ENCODE measurements around the gene YIPF2. TPM values are rescaled to one million over a fixed set of nuclear protein-coding genes. Genes with fewer than 3 reads are reported as not detected.
"Not testable (repeated sequence)": the region's sequence is repeated elsewhere in the genome, so short reads cannot be mapped to it uniquely, and the experiment has no call there.

YIPF2 gene
- total RNA-seq, 1 donor from 2014 or later = 21.7 TPM

DNA sequence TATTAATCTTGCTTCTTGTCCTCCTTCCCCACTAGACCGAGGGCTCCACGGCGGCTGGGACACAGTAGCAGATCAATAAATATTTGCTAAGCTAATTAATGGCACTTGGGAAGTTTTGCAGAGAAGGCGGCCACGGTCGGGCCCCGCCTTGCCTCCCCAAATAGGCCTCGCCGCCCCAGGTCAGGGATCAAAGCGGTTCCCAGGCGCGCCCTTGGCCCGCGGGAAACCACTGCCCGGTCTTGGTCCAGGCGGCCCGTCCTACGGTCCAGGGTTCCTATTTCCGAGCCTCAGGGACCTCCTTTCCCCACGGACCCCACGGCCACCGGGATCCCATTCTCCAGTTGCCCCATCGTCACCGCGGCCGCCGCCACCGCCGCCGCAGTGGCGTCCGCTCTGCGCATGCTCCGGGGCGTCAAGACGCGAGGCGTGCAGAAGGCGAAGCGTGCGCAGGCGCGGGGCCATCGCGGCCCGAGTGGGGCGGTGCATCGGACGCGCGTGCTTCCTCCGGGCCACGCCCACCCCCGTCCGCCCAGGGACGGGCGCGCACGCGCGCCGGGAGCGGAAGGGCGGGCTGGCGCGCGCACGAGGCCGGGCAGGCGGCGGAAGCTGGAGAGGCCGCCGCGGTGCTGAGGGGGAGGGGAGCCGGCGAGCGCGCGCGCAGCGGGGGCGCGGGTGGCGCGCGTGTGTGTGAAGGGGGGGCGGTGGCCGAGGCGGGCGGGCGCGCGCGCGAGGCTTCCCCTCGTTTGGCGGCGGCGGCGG is 32.1 kb upstream of the YIPF2 start, which contains the start of gene SMARCA4:
TSS of gene SMARCA4 (plus strand) at position 717 of the 759 bp plus-strand sequence. CDS start 23,122 bp downstream, outside the sequence.
- Mint-ChIP-seq H3K36me3 (ENCODE audit: low read depth) (peaks cover 15% of the 10 kb centered on the region), H3K27me3 (no peaks in the 10 kb centered on the region), H3K4me3 (peak within 1 kb of the TSS; percentile 92), H3K9me3 (no peaks in the 10 kb centered on the region), H3K27ac (peak within 1 kb of the TSS; percentile 93), H3K4me1 (peaks cover 36% of the 10 kb centered on the region)
- intact Hi-C loops (cut with micrococcal nuclease) = loop anchor here (2.0 to 5.0 kb wide), 4 partner anchors 32 to 547 kb away; partner anchors contain the start of genes CARM1, TIMM29, YIPF2 and ZNF653
- peak; percentile 100 for DNase-seq

DNA sequence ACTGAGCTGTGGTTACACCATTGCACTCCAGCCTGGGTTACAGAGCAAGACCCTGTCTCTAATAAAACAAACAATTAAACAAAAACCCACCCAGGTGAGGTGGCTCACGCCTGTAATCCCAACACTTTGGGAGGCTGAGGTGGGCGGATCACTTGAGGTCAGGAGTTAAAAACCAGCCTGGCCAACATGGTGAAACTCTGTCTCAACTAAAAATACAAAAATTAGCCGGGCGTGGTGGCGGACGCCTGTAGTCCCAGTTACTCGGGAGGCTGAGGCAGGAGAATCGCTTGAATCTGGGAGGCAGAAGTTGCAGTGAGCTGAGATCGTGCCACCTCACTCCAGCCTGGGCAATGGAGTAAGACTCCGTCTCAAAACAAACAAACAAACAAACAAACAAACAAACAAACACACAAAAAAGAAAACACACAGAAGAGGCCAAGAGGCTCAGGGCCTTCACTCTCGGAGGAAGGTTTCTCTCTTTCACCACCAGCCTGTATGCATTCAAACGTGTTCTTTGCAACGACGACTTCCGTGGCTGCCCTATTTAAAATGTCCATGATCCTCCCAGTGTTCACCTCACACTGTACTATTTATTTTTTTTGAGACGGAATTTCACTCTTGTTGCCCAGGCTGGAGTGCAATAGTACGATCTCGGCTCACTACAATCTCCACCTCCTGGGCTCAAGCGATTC is 31.0 kb upstream of the YIPF2 start:
- peaks cover 13% of the 10 kb centered on the region for H3K36me3 Mint-ChIP-seq (ENCODE audit: low read depth)
- intact Hi-C loops (cut with micrococcal nuclease); H3K27me3 Mint-ChIP-seq; H3K9me3 Mint-ChIP-seq: not testable (repeated sequence)
- peaks cover 36% of the 10 kb centered on the region for H3K4me1 Mint-ChIP-seq
- DNase-seq = peak; percentile 58
- H3K27ac Mint-ChIP-seq = peak overlapping the region; percentile 93
- H3K4me3 Mint-ChIP-seq = peak overlapping the region; percentile 90

DNA sequence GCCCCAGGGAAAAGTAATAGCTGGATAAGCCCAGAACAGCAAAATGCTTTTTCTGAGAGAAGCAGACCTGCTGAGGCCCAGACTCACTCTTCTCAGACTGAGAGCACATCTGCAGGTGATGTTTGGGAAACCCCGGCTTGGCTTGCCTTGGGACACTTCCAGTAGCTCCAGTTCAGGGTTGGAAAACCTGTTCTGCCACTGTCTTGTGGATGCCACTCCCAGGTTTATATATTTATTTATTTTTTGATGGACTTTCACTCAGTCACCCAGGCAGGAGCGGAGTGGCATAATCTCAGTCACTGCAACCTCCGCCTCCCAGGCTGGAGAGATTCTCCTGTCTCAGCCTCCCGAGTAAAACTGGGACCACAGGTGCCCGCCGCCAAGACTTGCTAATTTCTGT is 24.4 kb upstream of the YIPF2 start:
- no peaks in the 10 kb centered on the region for H3K27me3 Mint-ChIP-seq
- H3K27ac Mint-ChIP-seq = no peak overlapping the region
- peaks cover 5% of the 10 kb centered on the region for H3K4me1 Mint-ChIP-seq
- no peaks in the 10 kb centered on the region for H3K36me3 Mint-ChIP-seq (ENCODE audit: low read depth)
- no peaks in the 10 kb centered on the region for H3K9me3 Mint-ChIP-seq
- no peak for DNase-seq
- H3K4me3 Mint-ChIP-seq = no peak overlapping the region
- intact Hi-C loops (cut with micrococcal nuclease) = no loop called here

DNA sequence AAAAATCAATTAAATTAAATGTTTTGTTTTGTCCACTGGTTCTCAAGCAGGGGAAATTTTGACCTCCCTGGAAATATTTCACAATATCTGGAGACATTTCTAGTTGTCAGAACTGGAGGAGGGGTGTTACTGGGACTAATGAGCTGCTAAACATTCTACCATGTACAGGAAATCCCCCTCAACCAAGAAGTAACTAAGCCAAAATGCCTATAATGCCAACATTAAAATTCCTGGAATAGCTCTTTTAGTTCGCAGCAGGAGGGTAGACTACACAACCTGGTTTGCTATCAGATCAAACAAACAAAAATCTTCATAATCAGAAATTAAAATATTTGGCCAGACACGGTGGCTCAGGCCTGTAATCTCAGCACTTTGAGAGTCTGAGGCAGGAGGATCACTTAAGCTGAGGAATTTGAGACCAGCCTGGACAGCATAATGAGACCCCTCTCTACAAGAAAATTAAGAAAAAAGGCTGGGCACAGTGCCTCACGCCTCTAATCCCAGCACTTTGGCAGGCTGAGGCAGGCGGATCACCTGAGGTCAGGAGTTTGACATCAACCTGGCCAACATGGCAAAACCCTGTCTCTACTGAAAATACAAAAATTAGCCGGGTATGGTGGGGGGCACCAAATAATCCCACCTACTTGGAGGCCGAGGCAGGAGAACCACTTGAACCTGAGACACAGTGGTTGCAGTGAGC is 18.7 kb upstream of the YIPF2 start:
- no peaks in the 10 kb centered on the region for H3K36me3 Mint-ChIP-seq (ENCODE audit: low read depth)
- no peak for DNase-seq
- H3K27me3 Mint-ChIP-seq = no peaks in the 10 kb centered on the region
- intact Hi-C loops (cut with micrococcal nuclease) = no loop called here
- H3K4me3 Mint-ChIP-seq = no peak overlapping the region
- H3K9me3 Mint-ChIP-seq = no peaks in the 10 kb centered on the region
- H3K27ac Mint-ChIP-seq = no peak overlapping the region
- no peaks in the 10 kb centered on the region for H3K4me1 Mint-ChIP-seq

DNA sequence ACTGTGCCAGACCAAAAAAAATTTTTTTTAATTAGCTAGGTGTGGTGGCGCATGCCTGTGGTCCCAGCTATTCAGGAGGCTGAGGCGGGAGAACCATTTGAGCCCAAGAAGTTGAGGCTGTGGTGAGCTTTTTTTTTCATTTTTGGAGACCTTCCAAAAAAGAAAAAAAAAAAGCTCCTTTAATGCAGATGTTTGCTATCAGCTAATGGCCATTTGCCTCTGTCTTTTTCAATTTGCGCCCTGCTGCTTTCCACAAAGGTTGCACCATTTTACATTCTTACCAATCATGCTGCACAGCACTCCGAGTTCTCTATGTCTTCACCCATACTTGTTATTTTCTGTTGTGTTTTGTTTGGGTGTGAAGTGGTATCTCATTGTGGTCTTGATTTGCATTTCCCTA is 16.8 kb upstream of the YIPF2 start:
- Mint-ChIP-seq H3K4me3 (no peak overlapping the region), H3K36me3 (ENCODE audit: low read depth) (no peaks in the 10 kb centered on the region)
- intact Hi-C loops (cut with micrococcal nuclease) = no loop called here

DNA sequence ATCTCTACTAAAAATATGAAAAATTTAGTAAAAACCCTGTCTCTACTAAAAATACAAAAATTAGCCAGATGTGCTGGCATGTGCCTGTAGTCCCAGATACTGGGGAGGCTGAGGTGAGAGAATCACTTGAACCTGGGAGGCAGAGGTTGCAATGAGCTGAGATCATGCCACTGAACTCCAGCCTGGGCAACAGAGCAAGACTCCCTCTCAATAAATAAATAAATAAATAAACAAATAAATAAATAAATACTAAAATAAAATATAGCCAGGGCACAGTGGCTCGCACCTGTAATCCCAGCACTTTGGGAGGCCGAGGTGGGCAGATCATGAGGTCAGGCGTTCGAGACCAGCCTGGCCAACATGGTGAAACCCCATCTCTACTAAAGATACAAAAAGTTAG is 15.0 kb upstream of the YIPF2 start:
- not testable (repeated sequence) for H3K36me3 Mint-ChIP-seq (ENCODE audit: low read depth); H3K4me1 Mint-ChIP-seq; H3K9me3 Mint-ChIP-seq; H3K4me3 Mint-ChIP-seq; H3K27me3 Mint-ChIP-seq; DNase-seq; H3K27ac Mint-ChIP-seq
- intact Hi-C loops (cut with micrococcal nuclease) = loop anchor here (2.0 kb wide), 1 partner anchor 19 kb away; no protein-coding TSS in a partner anchor

More for the DNA sequence above, 16.8 kb upstream of the YIPF2 start:
- H3K9me3 Mint-ChIP-seq = no peaks in the 10 kb centered on the region
- DNase-seq = no peak
- H3K27me3 Mint-ChIP-seq = no peaks in the 10 kb centered on the region
- H3K27ac Mint-ChIP-seq = no peak overlapping the region
- H3K4me1 Mint-ChIP-seq = no peaks in the 10 kb centered on the region

DNA sequence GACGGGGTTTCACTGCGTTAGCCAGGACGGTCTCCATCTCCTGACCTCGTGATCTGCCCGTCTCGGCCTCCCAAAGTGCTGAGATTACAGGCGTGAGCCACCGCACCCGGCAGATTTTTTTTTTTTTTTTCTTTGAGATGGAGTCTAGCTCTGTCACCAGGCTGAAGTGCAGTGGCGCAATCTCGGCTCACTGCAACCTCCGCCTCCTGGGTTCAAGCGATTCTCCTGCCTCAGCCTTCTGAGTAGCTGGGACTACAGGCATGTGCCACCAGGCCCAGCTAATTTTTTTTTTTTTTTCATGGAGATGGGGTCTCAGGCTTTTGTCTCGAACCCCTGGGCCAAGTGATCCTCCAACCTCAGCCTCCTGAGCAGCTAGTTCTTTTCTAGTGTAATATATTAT is 13.2 kb upstream of the YIPF2 start:
- H3K27me3 Mint-ChIP-seq; H3K36me3 Mint-ChIP-seq (ENCODE audit: low read depth): not testable (repeated sequence)

DNA sequence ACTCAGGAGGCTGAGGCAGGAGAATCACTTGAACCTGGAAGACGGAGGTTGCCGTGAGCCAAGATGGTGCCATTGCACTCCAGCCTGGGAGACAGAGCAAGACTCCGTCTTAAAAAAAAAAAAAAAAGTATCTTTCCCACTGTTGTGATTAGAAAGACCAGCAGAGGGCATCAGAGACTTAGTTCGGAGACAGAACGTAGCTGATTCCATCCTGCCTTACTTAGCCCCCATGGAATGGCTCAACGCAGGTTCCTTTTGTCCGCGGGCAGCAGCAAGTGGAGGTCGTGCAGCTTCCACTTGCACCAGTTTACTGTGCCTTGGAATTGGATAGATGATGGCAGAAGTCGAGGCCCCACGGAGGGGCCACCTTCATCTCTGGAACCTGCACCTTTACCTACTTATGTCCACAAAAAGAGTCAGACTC is 8.2 kb upstream of the YIPF2 start:
- H3K27me3 Mint-ChIP-seq = no peaks in the 10 kb centered on the region
- H3K4me3 Mint-ChIP-seq = no peak overlapping the region
- H3K36me3 Mint-ChIP-seq (ENCODE audit: low read depth) = peaks cover 5% of the 10 kb centered on the region
- peak overlapping the region; percentile 20 for H3K27ac Mint-ChIP-seq
- DNase-seq = peak; percentile 85
- peaks cover 4% of the 10 kb centered on the region for H3K4me1 Mint-ChIP-seq
- intact Hi-C loops (cut with micrococcal nuclease) = loop anchor here (5.0 kb wide), 1 partner anchor 61 kb away; no protein-coding TSS in a partner anchor
- H3K9me3 Mint-ChIP-seq = no peaks in the 10 kb centered on the region

More for the DNA sequence above, 13.2 kb upstream of the YIPF2 start:
- not testable (repeated sequence) for H3K9me3 Mint-ChIP-seq, H3K4me1 Mint-ChIP-seq, H3K4me3 Mint-ChIP-seq, H3K27ac Mint-ChIP-seq, DNase-seq
- intact Hi-C loops (cut with micrococcal nuclease) = loop anchor here (2.0 kb wide), 1 partner anchor 21 kb away; no protein-coding TSS in a partner anchor

DNA sequence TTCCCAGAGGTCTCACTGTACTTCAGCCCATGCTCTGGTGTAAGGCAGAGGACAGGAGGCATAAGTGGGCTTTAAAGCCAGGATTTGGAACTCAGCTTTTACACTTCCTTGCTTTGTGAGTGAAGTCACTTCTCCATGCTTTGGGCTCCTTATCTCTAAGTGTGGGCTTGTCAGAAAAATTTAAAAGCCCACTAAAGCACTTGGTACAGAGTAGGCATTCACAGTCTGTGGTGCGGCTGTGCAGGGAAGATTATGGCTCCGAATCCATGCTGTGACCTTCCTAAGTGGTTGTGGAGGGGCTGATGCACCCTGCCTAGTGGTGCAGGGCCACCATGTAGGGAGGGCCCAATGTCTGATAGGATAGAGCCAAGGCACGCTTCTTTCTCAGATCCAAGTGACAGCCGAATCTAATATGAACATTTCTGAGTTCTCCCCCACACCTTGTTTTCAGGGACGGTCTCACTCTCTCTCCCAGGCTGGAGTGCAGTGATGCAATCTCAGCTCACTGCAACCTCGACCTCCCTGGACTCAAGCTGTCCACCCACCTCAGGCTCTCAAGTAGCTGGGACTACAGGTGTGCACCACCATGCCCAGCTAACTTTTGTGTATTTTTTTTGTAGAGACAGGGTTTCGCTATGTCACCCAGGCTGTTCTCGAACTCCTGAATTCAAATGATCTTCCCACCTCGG is 7.1 kb upstream of the YIPF2 start:
- peaks cover 5% of the 10 kb centered on the region for H3K4me1 Mint-ChIP-seq
- no peaks in the 10 kb centered on the region for H3K27me3 Mint-ChIP-seq
- intact Hi-C loops (cut with micrococcal nuclease) = loop anchor here (5.0 kb wide), 1 partner anchor 62 kb away; no protein-coding TSS in a partner anchor
- no peaks in the 10 kb centered on the region for H3K9me3 Mint-ChIP-seq
- DNase-seq = no peak
- peaks cover 9% of the 10 kb centered on the region for H3K36me3 Mint-ChIP-seq (ENCODE audit: low read depth)
- no peak overlapping the region for H3K4me3 Mint-ChIP-seq
- no peak overlapping the region for H3K27ac Mint-ChIP-seq

DNA sequence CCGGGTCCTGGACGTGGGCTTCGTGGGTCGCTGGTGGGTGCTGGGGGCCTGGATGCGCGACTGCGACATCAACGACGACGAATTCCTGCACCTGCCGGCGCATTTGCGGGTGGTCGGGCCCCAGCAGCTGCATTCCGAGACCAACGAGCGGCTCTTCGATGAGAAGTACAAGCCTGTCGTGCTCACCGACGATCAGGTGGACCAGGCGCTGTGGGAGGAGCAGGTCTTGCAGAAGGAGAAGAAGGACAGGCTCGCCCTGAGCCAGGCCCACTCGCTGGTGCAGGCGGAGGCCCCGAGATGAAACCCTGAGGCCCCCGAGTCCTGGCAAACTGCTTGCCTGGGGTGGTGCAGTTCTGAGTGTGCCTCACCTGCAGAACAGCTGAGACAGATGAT is 959 bp upstream of the YIPF2 start:
- Mint-ChIP-seq H3K4me3 (peak overlapping the region; percentile 96), H3K36me3 (ENCODE audit: low read depth) (peaks cover 20% of the 10 kb centered on the region), H3K9me3 (no peaks in the 10 kb centered on the region), H3K4me1 (peaks cover 15% of the 10 kb centered on the region), H3K27ac (peak overlapping the region; percentile 53), H3K27me3 (no peaks in the 10 kb centered on the region)
- no peak for DNase-seq
- intact Hi-C loops (cut with micrococcal nuclease) = loop anchor here (2.0 kb wide), 2 partner anchors 31 to 57 kb away; partner anchors contain the start of gene SMARCA4

DNA sequence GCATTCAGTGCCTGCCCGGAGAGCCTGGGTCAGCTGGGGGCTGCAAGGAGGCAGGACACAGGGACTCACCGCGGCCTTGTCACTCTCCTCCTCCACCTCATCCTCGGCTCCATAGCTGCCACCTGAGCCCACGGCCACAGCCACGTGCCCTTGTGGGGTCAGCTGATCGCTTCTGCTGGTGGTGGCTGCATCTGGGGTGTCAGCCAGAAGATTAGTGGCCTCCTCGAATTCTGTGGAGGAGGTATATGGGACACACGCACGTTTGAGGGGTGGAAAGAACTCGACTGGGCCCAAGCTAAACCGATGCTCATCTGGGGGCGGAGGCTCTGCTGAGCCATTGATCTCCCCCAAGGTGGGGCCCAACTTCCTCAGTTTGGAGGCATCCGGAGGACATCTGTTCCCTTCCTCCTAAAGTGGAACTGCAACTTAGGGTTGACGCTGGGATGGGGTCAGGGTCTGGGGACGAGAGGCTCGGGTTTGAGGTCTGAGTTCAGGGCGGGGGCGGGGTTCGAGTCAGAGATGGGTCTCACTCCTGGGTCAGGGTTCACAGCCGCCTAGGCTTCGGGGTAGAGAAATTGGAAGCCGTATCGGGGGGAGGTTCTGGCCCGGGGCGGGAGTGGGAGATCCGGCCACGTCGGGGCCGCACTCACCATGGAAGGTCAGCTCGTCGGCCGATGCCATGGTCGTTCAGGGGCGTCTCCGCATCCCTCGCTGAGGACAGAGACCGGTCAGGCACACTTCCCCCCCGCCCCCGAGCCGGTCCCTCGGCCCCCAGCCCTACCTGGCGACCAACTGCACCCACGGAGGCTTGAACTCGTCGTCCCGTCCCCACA is 493 bp downstream of the YIPF2 start:
- no peaks in the 10 kb centered on the region for H3K9me3 Mint-ChIP-seq
- H3K36me3 Mint-ChIP-seq (ENCODE audit: low read depth) = peaks cover 27% of the 10 kb centered on the region
- H3K4me3 Mint-ChIP-seq = peak overlapping the region; percentile 96
- peak overlapping the region; percentile 89 for H3K27ac Mint-ChIP-seq
- no peaks in the 10 kb centered on the region for H3K27me3 Mint-ChIP-seq
- peak; percentile 72 for DNase-seq
- intact Hi-C loops (cut with micrococcal nuclease) = loop anchor here (2.0 kb wide), 2 partner anchors 33 to 55 kb away; partner anchors contain the start of gene SMARCA4
- peaks cover 15% of the 10 kb centered on the region for H3K4me1 Mint-ChIP-seq

DNA sequence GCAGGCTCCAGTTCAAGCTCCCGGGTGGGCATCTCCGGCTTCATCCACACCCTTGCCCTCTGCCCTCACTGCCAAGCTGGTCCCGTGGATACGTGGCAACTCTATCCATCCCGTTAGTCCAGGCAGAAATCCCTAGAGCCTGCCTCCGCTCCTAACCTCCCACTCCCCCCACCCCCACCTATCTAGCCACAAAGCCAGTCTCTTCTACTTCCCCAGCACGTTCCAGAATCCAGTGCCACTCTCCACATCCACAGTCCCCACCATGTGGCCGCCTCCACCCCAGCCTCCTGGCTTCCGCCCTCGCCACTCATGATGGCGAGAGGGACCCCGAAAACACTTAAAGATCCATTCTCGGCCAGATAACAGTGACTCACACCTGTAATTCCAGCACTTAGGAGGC is 3.8 kb downstream of the YIPF2 start:
- no peaks in the 10 kb centered on the region for H3K27me3 Mint-ChIP-seq
- no peak overlapping the region for H3K4me3 Mint-ChIP-seq
- H3K27ac Mint-ChIP-seq = no peak overlapping the region
- intact Hi-C loops (cut with micrococcal nuclease) = no loop called here
- H3K4me1 Mint-ChIP-seq = peaks cover 12% of the 10 kb centered on the region
- no peak for DNase-seq
- no peaks in the 10 kb centered on the region for H3K9me3 Mint-ChIP-seq
- peaks cover 28% of the 10 kb centered on the region for H3K36me3 Mint-ChIP-seq (ENCODE audit: low read depth)

Measured in activated CD4-positive, alpha-beta T cell treated with anti-CD3 and anti-CD28 coated beads, Interleukin-2, amount 10 ng/mL, durations not matched to agents 24 days and 14 days (primary cell).